ENCODE data around the gene AKR7A3. TPM values are rescaled to one million over a fixed set of nuclear protein-coding genes. Genes with fewer than 3 reads are reported as not detected.
A peak's percentile ranks its signal among the peaks of the same experiment; 100 is the strongest.

AKR7A3 gene
- total RNA-seq, 1 donor from 2014 or later = 1.3 TPM

GRCh38 chr1:19251305-19252196, 37.0 kb downstream of the AKR7A3 start, which contains the start of the genes EMC1 and MRTO4:
Gene EMC1, minus strand, starts transcription at chr1:19251524. Its CDS starts 15 bp downstream, at chr1:19251509.
Gene MRTO4, plus strand, starts transcription at chr1:19251805. Its CDS starts 31 bp downstream, at chr1:19251836.
- peak; percentile 91 for DNase-seq

GRCh38 chr1:19250629-19251304, 37.8 kb downstream of the AKR7A3 start:
- DNase-seq = no peak

GRCh38 chr1:19240673-19241538, 47.7 kb downstream of the AKR7A3 start:
- DNase-seq = peak; percentile 59

GRCh38 chr1:19239876-19240275, 48.7 kb downstream of the AKR7A3 start:
- DNase-seq = no peak

- no peak for DNase-seq
Observed at GRCh38 chr1:19234224-19234623, 54.3 kb downstream of the AKR7A3 start.

Small RNA genes within 50 kb of the gene (small RNA-seq; reads per million reads assigned to genes)
- gene RNU6-1099P (ENCODE audit: low replicate concordance) = not detected

Other genes starting within 250 kb of the AKR7A3 start
- gene UBR4, start 78.5 kb downstream of the AKR7A3 start, total RNA-seq = 87.6 TPM
- gene EMC1, start 37.2 kb downstream of the AKR7A3 start, total RNA-seq = 38.2 TPM
- 16.1 TPM for gene MRTO4, start 37.0 kb downstream of the AKR7A3 start, total RNA-seq
- gene AKR7A2, start 23.4 kb upstream of the AKR7A3 start, total RNA-seq = 61.6 TPM
- gene SLC66A1, start 23.6 kb upstream of the AKR7A3 start, total RNA-seq = 8.6 TPM
- gene CAPZB, start 196.8 kb upstream of the AKR7A3 start, total RNA-seq = 140 TPM